Rectal smooth muscle tissue (tissue), 1 donor: ENCODE measurements around the gene UBE3D.

Experiments
- H3K27ac ChIP-seq: one replicate; pipeline ENCODE4 v1.7.0; 2013; ENCODE audit warnings: low read depth, low read length, inconsistent platforms
- H3K27me3 ChIP-seq: one replicate; pipeline ENCODE4 v1.7.0; 2013; ENCODE audit warnings: low read length; ENCODE audit not compliant: control insufficient read depth, insufficient read depth
- H3K36me3 ChIP-seq: one replicate; pipeline ENCODE4 v1.7.0; 2013; ENCODE audit warnings: low read length; ENCODE audit not compliant: control insufficient read depth, insufficient read depth
- H3K4me1 ChIP-seq: one replicate; pipeline ENCODE4 v1.7.0; 2013; ENCODE audit warnings: low read length; ENCODE audit not compliant: control insufficient read depth, insufficient read depth
- H3K4me3 ChIP-seq: one replicate; pipeline ENCODE4 v1.7.0; 2013; ENCODE audit warnings: low read length
- H3K9ac ChIP-seq: one replicate; pipeline ENCODE4 v1.7.0; 2013; ENCODE audit warnings: low read length

UBE3D gene

GRCh38 chr6:82989736-82990290 is 75.8 kb downstream of the UBE3D start:
- no peaks in the 10 kb centered on the region for H3K4me1 ChIP-seq
- no peak overlapping the region for H3K9ac ChIP-seq
- no peak overlapping the region for H3K27ac ChIP-seq
- H3K36me3 ChIP-seq = no peaks in the 10 kb centered on the region
- H3K27me3 ChIP-seq = no peaks in the 10 kb centered on the region
- no peak overlapping the region for H3K4me3 ChIP-seq

- H3K4me1 ChIP-seq = no peaks in the 10 kb centered on the region
- no peak overlapping the region for H3K27ac ChIP-seq
- no peaks in the 10 kb centered on the region for H3K36me3 ChIP-seq
- no peak overlapping the region for H3K4me3 ChIP-seq
- no peak overlapping the region for H3K9ac ChIP-seq
- no peaks in the 10 kb centered on the region for H3K27me3 ChIP-seq
Measured at GRCh38 chr6:82988930-82989351, 76.7 kb downstream of the UBE3D start.

- H3K4me1 ChIP-seq = no peaks in the 10 kb centered on the region
- H3K27me3 ChIP-seq = no peaks in the 10 kb centered on the region
- no peaks in the 10 kb centered on the region for H3K36me3 ChIP-seq
- H3K4me3 ChIP-seq = no peak overlapping the region
- no peak overlapping the region for H3K9ac ChIP-seq
- H3K27ac ChIP-seq = no peak overlapping the region
Measured at GRCh38 chr6:82987951-82988350, 77.7 kb downstream of the UBE3D start.

- Histone ChIP-seq H3K36me3 (no peaks in the 10 kb centered on the region), H3K27ac (no peak overlapping the region), H3K9ac (no peak overlapping the region), H3K4me3 (no peak overlapping the region), H3K4me1 (no peaks in the 10 kb centered on the region), H3K27me3 (no peaks in the 10 kb centered on the region)
Measured at GRCh38 chr6:82987416-82987815, 78.2 kb downstream of the UBE3D start.

- Histone ChIP-seq H3K4me1 (no peaks in the 10 kb centered on the region), H3K9ac (no peak overlapping the region), H3K27ac (no peak overlapping the region), H3K27me3 (no peaks in the 10 kb centered on the region), H3K4me3 (no peak overlapping the region), H3K36me3 (no peaks in the 10 kb centered on the region)
Measured at GRCh38 chr6:82984720-82985119, 80.9 kb downstream of the UBE3D start.

- no peak overlapping the region for H3K4me3 ChIP-seq
- H3K27me3 ChIP-seq = no peaks in the 10 kb centered on the region
- H3K9ac ChIP-seq = no peak overlapping the region
- no peaks in the 10 kb centered on the region for H3K4me1 ChIP-seq
- H3K27ac ChIP-seq = no peak overlapping the region
- no peaks in the 10 kb centered on the region for H3K36me3 ChIP-seq
Measured at GRCh38 chr6:82980086-82980485, 85.6 kb downstream of the UBE3D start.

- no peaks in the 10 kb centered on the region for H3K4me1 ChIP-seq
- H3K27ac ChIP-seq = no peak overlapping the region
- H3K27me3 ChIP-seq = no peaks in the 10 kb centered on the region
- no peaks in the 10 kb centered on the region for H3K36me3 ChIP-seq
- H3K9ac ChIP-seq = no peak overlapping the region
- no peak overlapping the region for H3K4me3 ChIP-seq
Measured at GRCh38 chr6:82979657-82980056, 86.0 kb downstream of the UBE3D start.

GRCh38 chr6:82978362-82978945 is 87.2 kb downstream of the UBE3D start:
- Histone ChIP-seq H3K9ac (no peak overlapping the region), H3K4me1 (no peaks in the 10 kb centered on the region), H3K27ac (no peak overlapping the region), H3K36me3 (no peaks in the 10 kb centered on the region), H3K27me3 (no peaks in the 10 kb centered on the region), H3K4me3 (no peak overlapping the region)

- Histone ChIP-seq H3K36me3 (no peaks in the 10 kb centered on the region), H3K4me1 (no peaks in the 10 kb centered on the region), H3K9ac (no peak overlapping the region), H3K27me3 (no peaks in the 10 kb centered on the region), H3K4me3 (no peak overlapping the region), H3K27ac (no peak overlapping the region)
Measured at GRCh38 chr6:82976179-82976578, 89.5 kb downstream of the UBE3D start.

GRCh38 chr6:82971877-82972460 is 93.7 kb downstream of the UBE3D start:
- Histone ChIP-seq H3K4me1 (no peaks in the 10 kb centered on the region), H3K9ac (no peak overlapping the region)

GRCh38 chr6:82970839-82971238 is 94.8 kb downstream of the UBE3D start:
- H3K36me3 ChIP-seq = no peaks in the 10 kb centered on the region
- no peak overlapping the region for H3K9ac ChIP-seq
- no peaks in the 10 kb centered on the region for H3K4me1 ChIP-seq
- H3K4me3 ChIP-seq = no peak overlapping the region
- H3K27me3 ChIP-seq = no peaks in the 10 kb centered on the region
- H3K27ac ChIP-seq = no peak overlapping the region

More at GRCh38 chr6:82971877-82972460, 93.7 kb downstream of the UBE3D start:
- no peak overlapping the region for H3K27ac ChIP-seq
- no peaks in the 10 kb centered on the region for H3K27me3 ChIP-seq
- H3K36me3 ChIP-seq = no peaks in the 10 kb centered on the region
- H3K4me3 ChIP-seq = no peak overlapping the region

- Histone ChIP-seq H3K36me3 (no peaks in the 10 kb centered on the region), H3K27me3 (no peaks in the 10 kb centered on the region), H3K4me3 (no peak overlapping the region), H3K9ac (no peak overlapping the region), H3K27ac (no peak overlapping the region), H3K4me1 (no peaks in the 10 kb centered on the region)
Measured at GRCh38 chr6:82968708-82969107, 96.9 kb downstream of the UBE3D start.
